Stromal cell of bone marrow (primary cell): Measurements from ENCODE around the gene SYNJ1.
A peak's percentile ranks its signal among the peaks of the same experiment; 100 is the strongest.
"Not testable (repeated sequence)": the region's sequence is repeated elsewhere in the genome, so short reads cannot be mapped to it uniquely, and the experiment has no call there.

Experiments
- DNase-seq: peaks from one replicate; pipeline ENCODE4 v3.0.0-alpha.2; 2012; ENCODE audit warnings: low read depth

Gene SYNJ1

DNA sequence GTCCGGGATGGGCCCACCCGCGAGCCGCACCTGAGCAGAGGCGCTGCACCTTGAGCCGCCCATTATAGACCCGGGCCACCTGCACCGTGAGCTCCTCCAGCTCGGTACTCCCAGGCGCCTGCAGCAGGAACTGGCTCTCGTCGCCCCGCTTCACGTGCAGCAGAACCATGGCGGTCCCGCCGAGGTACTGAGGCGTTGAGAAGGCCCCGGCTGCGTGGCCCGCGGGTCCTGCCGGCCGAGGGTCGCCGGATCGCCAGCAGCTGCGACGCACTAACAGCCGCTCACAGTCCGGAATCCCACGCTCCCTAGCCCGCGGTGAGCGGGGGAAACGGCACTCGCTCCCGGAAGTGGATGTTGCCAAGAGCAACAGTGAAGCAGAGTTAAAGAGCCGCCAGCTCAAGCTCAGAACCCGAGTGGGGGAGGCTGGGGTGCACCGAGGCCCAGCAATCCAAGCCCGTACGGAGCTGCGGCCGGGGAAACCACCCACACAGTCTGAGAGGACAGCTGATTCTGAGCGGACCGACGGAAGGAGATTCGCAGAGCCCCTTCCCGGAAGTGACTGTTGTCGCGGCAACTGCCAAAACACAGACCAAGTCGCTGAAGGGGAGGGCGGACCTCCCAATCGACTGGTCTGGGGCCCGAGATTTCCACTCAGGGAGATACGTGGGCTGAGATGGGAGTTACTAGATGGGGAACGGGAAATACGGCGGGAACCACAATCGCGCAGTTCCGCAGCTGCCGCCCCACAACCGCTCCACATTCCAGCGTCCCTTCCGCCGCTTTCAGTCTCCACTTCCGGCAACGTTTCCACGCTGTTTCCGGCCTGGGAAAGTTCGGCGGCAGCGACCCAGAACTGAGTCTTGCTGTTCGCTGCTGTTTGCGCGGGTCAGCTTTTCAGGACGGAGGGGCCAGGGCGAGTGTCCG is 115.5 kb downstream of the SYNJ1 start, which contains the start of gene CFAP298:
CFAP298 (minus strand) TSS at position 303 of the 924 bp plus-strand sequence; CDS start at position 169, 134 bp downstream.
- peak; percentile 88 for DNase-seq

DNA sequence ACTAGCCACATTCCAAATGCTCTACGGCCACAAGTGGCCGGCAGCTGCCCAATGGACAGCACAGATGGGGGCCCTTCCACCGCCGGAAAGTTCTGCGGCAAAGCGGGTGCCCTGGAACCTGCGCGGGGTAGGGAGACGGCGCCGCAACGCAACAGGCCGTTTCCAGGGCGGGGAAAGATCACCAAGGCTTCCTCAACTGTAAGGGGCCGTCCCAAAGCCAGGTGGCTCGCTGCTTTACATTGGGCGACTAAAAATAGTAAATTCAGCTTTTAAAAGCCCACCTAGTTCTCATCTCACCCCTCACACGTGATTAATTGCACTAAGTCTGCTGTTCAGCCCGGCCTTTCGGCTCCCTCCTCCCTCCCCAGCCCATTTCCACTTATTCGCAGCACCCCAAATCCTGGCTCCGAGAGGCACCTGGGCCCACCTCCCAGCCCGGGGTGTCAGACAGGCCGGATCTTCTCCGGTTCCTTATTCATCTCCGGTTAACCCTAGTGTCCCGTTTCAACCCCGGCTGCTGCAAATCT is 116.3 kb downstream of the SYNJ1 start:
- DNase-seq: no peak

DNA sequence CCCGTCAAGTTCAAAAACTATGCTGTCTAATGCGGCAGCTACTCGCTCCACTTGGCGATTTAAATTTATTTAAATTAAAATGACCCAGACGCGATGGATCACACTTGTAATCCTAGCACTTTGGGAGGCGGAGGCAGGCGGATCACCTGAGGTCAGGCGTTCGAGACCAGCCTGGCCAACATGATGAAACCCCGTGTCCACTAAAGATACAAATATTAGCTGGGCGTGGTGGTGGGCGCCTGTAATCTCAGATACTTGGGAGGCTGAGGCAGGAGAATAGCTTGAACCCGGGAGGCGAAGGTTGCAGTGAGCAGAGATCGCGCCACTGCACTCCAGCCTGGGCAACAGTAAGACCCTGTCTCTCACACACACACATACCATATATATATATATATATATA is 116.9 kb downstream of the SYNJ1 start:
- DNase-seq: not testable (repeated sequence)

DNA sequence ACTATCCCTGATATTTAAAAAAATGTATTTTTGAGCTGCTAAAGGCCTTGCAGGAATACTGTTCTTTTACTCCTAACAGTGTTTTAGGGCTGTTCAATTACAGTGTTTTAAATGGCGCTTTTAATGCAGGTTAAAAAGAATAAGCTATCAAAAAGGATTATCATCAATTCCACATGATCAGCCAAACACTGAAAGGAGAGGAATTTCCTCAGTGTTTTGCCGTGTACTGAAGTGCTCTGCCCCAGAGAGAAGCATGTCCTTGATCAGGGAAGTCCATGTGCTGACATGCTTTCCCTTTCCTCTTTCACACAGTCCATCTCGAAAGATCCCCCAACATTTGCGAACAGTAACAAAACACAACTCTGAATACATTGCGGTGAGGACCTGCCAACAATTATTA is 119.0 kb downstream of the SYNJ1 start:
- no peak for DNase-seq

DNA sequence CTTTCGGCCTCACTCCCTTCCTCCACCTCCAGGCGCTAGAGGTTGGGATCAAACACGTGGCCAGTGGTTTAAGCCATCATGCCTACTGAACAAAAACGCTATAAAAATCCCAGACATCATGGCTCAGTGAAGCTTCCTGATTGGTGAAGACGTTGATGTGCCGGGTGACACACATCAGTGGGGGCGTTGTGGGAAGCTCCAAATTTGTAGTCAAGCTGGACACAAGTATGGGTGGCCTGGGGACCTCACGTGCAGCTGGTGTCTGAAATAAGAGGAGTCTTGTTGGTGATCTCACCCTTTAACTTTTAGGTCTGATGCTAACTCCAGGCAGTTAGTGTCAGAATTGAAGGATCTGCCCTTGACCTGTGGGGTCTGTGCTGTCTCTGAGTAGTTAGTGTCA is 122.3 kb downstream of the SYNJ1 start:
- no peak for DNase-seq

DNA sequence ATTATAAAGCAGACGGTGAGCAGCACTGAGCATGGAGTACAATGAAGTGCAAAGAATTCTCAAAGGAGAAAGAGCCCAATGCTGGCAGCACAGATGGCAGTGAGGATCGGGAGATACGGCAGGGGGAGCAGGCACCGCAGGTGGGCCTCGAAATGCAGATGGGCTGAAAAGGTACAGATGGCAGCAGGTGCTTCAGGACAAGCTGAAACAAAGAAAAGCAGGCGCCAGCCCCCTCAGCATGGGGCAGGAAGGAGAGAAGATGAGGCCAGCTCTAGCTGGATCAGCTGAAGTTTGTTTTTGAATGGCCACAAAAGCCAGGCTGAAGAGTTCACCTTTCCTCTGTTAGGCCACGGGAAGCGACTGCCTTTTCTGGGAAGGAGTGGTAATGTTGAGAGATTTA is 123.3 kb downstream of the SYNJ1 start:
- no peak for DNase-seq

DNA sequence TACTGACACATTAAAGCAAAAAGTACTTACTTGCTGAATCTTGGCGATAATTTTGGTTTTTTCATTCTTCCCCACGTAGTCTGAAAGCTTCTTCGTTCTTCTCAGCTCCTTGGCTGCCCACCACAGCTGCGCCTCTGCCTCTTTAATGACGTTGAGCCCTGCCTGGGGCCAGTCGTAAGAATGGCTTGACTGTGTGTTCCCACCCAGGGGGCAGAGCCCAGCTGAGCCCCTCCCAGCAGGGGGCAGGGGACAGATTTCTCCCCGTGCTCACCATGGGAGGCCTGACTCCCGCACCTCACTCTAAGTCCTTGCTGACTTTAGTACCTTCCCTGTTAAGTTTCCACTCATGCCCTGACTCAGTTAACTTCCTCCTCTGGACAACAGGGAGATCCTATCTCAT is 124.7 kb downstream of the SYNJ1 start:
- no peak for DNase-seq

DNA sequence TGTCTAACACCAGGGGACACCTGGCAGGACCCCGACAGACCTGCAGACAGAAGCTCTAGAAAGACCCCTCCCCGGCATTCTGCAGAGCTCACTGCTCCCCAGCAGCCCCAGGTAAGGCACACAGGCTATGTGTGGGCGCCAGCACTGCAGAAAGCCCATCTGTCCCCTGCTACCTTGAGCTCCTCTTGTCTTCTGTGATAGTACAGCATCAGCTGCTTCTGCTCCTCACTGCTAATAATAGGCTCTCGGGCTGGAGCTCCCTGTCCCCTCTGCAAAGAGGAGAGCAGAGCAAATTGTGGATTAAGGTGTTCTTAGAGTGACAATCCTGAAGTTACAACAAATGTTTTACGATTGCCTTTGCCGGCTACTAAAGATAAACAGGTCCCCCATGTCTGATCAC is 125.7 kb downstream of the SYNJ1 start:
- DNase-seq: no peak

DNA sequence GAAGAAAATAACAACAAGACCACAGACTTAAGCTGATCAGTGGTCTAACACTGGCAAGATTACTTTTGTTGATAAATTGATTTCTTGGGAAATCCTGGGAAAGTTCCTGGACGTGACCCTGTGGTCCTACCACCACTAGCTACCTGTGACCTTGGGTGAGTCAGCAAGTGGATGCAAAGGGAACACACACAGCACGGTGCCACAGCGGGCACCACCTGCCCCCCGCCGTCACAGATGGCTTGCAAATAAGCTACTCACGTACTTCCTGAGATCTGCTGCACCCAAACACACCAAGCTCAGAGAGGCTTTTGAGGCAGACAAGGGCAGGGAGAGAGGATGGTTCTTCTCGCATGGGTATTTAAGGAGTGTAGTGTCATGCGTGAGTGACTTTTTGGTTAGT is 128.3 kb downstream of the SYNJ1 start:
- DNase-seq: no peak

DNA sequence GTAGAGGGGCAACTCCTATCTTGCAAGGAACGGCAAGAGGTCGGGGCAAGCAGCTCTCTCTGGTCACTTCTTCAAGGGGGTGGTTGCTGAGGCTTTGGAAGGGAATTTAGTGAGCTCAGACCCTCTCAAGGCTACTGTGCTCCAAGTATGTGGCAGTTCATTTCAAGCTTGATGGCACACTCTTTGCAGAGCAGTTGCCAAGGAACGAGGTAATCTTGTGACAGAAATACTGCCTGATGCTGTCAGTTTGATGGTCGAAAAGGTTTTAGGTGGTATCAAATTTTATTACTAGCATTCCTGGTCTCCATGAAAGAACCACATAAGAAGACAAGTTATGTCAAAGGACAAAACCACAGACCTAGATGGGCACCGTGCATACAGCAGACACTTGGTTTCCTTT is 128.7 kb downstream of the SYNJ1 start:
- no peak for DNase-seq

DNA sequence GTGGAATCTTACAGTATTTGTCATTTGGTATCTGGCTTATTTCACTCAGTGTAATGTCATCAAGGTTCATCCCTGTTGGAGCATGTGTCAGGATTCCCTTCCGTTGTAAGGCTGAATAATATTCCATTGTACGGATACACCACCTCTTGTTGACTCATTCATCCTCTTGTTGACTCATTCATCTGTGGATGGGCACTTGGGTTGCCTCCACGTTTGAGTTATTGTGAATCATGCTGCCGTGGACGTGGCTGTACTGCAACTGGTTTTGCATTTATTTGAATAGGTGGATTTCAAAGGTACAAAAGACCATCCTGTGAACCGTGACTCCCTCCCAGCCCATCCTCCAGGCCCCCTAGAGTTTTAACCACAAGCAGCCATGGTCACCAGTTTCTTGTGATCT is 130.6 kb downstream of the SYNJ1 start:
- peak; percentile 83 for DNase-seq

DNA sequence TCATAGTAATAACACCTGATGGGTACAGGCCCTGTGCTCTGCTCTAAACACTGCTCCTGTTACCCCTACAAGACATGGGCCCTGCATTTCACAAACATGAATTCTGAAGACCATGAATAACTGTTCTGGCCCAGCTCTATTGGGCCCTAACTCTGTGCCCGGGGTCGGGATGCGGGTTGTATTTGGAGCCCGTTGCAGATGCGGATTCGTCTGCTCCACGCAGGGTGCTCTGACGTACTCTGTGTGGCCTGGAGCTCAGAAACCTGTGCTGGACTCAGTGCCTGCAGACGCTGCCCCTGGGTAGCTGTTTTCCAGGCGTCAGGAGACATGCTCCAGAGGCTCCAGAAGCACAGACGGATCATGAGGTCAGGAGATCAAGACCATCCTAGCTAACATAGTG is 132.4 kb downstream of the SYNJ1 start:
- no peak for DNase-seq

DNA sequence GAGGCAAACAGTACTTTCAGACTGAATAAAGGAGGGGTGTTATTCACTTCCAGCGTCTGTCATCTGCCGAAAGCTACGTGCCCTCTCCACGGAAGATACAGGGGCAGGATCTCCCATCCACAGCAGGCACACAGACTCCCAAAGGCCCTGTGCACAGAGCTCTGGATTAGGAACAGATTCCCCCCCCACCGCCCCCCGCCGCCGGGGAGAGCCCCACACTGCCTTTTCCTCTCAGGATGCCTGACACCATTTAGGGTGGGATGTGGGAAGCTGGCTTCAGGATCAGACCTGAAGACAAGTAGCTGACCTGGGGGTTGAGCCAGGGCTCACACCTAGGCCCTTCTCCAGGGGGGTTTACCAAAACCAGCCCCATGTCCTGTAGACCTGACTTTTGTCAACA is 134.1 kb downstream of the SYNJ1 start:
- DNase-seq: no peak

DNA sequence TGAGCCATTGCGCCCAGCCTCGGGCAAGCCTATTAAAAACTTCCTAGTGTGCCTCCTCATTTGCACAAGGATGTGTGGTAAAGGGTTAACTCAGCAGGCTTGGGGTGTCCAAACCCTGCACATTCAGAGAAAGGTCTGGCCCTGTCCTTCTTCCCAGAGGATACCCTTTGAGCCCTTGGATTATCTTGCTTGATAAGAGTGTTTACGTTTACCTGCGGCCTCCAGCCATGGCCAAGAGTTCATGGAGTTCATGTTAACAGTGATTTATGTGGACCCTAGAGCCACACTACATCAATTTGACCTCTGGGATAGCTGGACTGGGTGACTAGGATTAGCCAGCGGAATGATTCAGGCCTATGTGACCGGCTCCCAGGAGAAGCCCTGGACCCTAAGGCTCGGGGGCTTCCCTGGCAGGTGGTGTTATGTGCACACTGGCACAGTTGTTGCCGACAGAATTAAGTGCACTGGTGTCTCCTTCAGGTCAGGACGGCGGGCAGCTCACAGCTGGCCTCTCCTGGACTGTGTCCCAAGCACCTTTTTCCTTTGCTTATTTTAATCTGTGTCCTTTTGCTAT is 134.8 kb downstream of the SYNJ1 start:
- DNase-seq: no peak

DNA sequence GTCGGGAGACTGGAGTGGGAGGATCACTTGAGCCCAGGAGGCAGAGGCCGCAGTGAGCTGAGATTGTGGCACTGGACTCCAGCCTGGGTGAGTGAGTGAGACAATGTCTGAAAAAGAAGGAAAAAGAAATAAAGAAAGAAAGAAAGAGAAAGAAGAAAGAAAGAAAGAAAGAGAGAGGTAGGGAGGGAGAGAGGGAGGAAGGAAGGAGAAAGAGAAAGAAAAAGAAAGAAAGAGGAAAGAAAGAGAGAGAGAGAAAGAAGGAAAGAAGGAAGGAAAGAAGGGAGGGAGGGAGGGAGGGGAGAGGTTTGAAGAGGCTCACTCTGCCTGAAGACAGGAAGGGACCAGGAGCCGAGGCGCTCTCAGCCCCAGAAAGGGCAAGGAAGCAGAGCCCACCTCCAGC is 137.7 kb downstream of the SYNJ1 start:
- no peak for DNase-seq

DNA sequence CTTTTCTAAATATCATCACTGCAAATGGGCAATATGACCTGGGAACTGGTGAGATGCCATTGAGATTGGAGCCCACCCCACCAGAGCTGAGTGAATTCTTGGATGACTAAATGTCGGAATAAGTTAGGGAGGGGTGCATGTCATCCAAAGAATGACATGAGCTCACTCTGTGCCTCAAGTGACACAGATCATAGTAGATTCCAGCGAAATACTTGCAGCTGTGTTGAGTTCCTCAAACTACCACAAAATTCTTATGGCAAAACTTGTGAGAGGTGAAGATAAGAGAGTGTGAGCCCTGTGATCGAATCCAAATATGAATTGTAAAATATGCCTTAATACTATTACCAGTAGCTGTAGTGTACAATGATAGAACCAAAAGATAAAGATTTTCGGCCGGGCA is 140.2 kb downstream of the SYNJ1 start:
- no peak for DNase-seq

DNA sequence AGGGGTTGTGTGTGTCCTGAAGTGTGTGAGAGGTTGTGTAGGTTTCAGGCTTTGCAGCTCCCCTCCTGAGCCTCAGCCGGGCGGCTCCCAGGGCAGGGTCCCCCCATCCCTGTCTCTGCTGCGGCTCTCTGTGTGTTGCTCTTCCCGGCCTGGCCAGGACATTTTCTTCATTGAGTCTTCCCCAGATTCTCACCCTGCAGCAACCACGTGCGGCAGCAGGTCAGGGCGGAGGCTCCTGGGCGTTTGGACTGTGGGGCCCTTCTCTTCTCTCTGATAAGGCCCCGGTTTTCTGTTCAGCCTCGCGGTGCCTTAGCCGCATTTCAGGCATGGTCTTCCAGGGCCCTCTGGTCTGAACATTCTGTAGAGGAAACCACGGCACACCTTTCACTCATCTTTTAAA is 140.7 kb downstream of the SYNJ1 start:
- no peak for DNase-seq

DNA sequence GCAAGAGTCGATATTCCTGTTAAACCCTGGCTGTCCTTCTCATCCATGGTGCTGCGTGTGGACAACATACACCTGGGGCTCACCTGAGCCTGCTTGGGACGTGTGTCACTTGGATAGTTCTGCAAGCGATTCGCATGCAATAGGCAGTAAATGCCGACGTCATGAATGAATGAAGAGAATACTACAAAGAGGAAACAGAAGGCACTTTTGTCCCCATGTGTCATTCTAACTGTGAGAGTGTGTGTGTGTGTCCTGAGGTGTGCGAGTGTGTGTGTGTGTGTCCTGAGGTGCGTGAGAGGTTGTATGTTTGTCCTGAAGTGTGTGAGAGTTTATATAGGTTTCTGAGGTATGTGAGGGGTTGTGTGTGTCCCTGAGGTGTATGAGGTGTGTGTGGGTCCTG is 141.8 kb downstream of the SYNJ1 start:
- DNase-seq: no peak

DNA sequence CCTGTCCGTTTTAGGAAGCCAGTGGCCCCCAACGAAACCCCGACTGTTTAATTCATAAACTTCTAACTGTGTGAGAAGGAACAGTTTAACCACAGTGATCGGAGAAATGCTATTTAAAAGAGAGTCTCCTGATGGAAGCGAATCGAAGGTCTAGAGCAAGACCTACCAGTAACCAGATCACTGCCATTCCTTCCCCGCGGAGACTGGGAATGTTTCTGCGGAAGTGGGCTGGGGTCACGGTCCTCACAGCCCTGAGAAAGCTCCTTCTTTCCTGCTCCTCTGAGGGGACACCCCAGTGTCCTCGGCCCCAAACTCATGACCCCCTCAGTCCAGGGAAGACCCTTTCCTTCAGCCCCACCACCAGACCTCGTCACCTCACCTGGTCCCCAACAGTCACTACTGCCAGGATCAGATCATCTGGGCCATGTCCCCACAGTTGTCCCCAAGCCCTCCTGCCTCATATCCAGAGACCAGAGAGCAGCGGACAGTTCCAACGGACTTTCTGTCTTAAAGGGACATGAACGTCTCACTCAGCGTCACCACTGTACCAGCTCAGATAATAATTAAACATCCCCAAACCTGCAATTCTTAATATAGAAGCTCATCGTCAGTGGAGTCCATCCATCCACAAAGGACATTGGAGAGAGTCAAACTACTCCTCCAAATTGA is 142.6 kb downstream of the SYNJ1 start, which contains the start of gene TCP10L:
TCP10L (minus strand) TSS at position 482 of the 669 bp plus-strand sequence. CDS start 1,219 bp downstream, outside the sequence.
- DNase-seq: no peak

DNA sequence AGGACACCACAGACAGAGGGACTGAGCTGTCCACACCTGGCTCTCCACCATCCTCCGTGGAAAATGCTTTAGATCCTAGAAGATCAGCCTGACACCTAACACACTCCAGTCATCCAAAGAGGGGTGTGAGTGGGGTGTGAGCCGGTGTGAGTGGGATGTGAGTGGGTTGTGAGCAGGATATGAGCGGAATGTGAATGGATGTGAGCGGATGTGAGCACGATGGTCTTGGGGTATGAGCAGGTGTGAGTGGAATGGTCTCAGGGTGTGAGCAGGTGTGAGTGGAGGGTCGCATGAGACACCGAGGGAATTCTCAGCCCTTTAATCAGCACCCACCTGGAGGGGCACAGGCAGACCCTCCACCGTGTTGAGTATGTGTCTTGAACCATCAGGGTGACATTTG is 143.3 kb downstream of the SYNJ1 start:
- no peak for DNase-seq

DNA sequence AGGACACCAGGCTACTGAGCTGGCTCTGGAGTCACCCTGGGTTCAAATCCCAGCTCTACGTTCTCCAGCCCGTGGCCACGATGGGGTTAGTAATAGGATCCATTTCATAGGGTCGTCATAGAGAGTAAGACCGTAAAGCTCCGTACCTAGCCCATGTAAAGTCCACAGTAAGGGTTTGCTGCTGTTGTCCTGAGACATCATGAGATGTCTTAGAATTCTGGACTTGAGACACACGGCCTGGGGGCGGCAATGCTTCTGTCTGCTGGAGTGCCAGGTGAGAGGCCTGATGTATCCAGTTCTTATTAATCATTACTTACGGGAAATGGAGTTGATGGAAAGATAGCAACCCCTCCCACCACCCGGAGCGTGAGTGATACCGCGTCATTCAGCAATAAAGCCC is 146.1 kb downstream of the SYNJ1 start:
- DNase-seq: no peak

DNA sequence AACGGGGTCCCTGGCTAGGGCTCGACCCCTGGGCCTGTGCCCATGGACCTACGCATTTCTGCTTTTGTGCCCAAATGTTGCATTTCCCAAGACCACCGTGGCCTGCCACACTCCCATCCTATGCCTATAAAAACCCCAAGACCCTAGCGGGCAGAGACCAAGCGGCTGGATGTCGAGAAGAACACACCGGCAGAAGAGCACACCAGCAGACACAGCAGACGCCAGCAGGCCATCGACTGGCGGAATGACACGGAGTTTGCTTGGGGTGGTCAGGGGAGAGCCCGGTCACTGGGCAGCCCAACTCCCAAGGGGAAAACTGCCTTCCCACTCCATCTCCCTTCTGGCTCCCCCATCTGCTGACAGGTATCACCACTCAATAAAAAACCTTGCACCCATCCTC is 146.9 kb downstream of the SYNJ1 start:
- DNase-seq: no peak
